DOHH2 (cell line): ENCODE measurements around the gene LYAR.

Source experiments
- H3F3A ChIP-seq: fragments of 200-600 bp; sonication (generic), shearing (Covaris generic); 2 replicates; pipeline ENCODE4 v1.6.0; 2016; ENCODE audit warnings: antibody characterized with exemption, mild to moderate bottlenecking; ENCODE audit not compliant: control insufficient read depth, insufficient read depth
- H3K27ac ChIP-seq: fragments of 200-600 bp; sonication (generic); 2 replicates; pipeline ENCODE4 v1.5.1; 2014; ENCODE audit warnings: low read depth, mild to moderate bottlenecking, low read length, moderate library complexity
- H3K27me3 ChIP-seq: fragments of 200-600 bp; sonication (generic); 2 replicates; pipeline ENCODE4 v1.6.1; 2014; ENCODE audit warnings: mild to moderate bottlenecking, low read length, mixed read lengths; ENCODE audit not compliant: control insufficient read depth
- H3K36me3 ChIP-seq: fragments of 200-600 bp; sonication (generic); 2 replicates; pipeline ENCODE4 v1.6.1; 2014; ENCODE audit warnings: mild to moderate bottlenecking, low read length, moderate library complexity, mixed read lengths; ENCODE audit not compliant: control insufficient read depth
- H3K4me1 ChIP-seq: fragments of 200-600 bp; sonication (generic); 2 replicates; pipeline ENCODE4 v1.6.1; 2014; ENCODE audit warnings: mild to moderate bottlenecking, low read length, mixed read lengths; ENCODE audit not compliant: control insufficient read depth
- H3K4me2 ChIP-seq: fragments of 200-600 bp; sonication (generic); 2 replicates; pipeline ENCODE4 v1.6.0; 2014; ENCODE audit warnings: mild to moderate bottlenecking, low read length, moderate library complexity
- H3K4me3 ChIP-seq: fragments of 200-600 bp; sonication (generic); 2 replicates; pipeline ENCODE4 v1.5.1; 2014; ENCODE audit warnings: mild to moderate bottlenecking, low read length, mixed read lengths
- H3K79me2 ChIP-seq: fragments of 200-600 bp; sonication (generic); 2 replicates; pipeline ENCODE4 v1.6.1; 2014; ENCODE audit warnings: mild to moderate bottlenecking, low read length, mixed read lengths; ENCODE audit not compliant: control insufficient read depth
- H3K9me2 ChIP-seq: fragments of 200-600 bp; sonication (generic); replicated peaks from 2 replicates; pipeline ENCODE4 v1.6.1; 2014; ENCODE audit warnings: mild to moderate bottlenecking, low read length, mixed read lengths; ENCODE audit not compliant: control insufficient read depth
- H3K9me3 ChIP-seq: fragments of 200-600 bp; sonication (generic); 2 replicates; pipeline ENCODE4 v1.6.1; 2014; ENCODE audit warnings: antibody characterized with exemption, low read length, mixed read lengths; ENCODE audit not compliant: control insufficient read depth, insufficient read depth
- H4K20me1 ChIP-seq: fragments of 200-600 bp; sonication (generic); 2 replicates; pipeline ENCODE4 v1.6.0; 2014; ENCODE audit warnings: low read depth, mild to moderate bottlenecking, antibody characterized with exemption, low read length, moderate library complexity; ENCODE audit not compliant: control insufficient read depth, insufficient read depth
- EZH2phosphoT487 ChIP-seq: fragments of 200-600 bp; sonication (generic); IDR thresholded peaks from 2 replicates; pipeline ENCODE4 v1.6.1; 2017; ENCODE audit warnings: borderline replicate concordance, mild to moderate bottlenecking, antibody characterized with exemption, low read length, moderate library complexity, mixed read lengths
- TF ChIP-seq, protein P1 (sequence below): fragments of 200-600 bp; sonication (generic); IDR thresholded peaks from one replicate; pipeline ENCODE4 v1.5.1; 2014; ENCODE audit warnings: antibody characterized with exemption, mild to moderate bottlenecking, low read depth, low read length; ENCODE audit not compliant: poor library complexity, severe bottlenecking

LYAR gene, protein sequence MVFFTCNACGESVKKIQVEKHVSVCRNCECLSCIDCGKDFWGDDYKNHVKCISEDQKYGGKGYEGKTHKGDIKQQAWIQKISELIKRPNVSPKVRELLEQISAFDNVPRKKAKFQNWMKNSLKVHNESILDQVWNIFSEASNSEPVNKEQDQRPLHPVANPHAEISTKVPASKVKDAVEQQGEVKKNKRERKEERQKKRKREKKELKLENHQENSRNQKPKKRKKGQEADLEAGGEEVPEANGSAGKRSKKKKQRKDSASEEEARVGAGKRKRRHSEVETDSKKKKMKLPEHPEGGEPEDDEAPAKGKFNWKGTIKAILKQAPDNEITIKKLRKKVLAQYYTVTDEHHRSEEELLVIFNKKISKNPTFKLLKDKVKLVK

DNA sequence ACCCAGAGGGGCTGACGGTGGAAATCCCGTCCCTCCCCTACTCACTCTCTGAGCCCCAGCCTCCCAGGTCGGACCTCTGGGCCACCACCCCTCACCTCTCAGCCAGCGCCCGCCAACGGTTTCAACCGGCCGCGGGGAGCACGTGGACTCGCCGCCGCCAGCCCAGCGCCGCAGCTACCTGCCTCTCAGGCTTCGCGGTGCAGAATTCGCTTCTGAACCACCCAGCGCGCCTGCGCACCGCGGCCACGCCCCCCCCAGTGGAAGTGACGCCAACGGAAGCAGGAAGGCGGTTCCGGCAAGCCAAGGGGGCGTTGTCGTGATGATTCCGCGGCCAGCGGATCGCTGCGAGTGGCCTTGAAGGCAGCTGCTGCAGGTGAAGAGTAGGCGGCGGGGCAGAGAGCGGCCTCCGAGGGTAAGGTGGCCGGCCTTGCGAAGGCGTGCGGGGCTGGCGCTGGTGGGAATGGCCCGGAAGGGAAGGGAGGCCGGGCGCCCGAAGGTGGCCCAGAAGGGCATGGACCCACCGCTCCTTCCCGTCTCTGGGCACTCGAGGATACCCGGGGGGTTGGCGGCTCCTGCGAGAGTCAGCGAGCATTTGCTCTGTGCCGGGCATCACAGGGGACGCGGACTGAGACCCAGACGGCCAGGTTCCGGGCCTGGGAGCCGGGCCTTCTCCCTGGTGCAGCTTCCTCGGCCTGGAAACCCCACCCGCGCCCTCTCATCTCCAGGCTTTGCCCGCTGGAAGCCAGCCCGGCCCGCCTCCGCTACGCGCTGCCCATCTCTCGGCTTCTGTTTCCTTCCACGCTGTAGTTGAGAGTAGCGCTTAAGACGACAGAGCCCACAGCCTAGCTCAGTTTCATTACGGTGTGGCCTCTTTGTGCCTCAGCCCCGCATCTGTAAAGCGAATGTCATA, at the start of gene LYAR, which contains the start of gene ZBTB49:
Gene LYAR, minus strand, starts transcription at position 214 of the 910 bp plus-strand sequence. CDS start 6,412 bp downstream, outside the sequence.
Gene ZBTB49, plus strand, starts transcription at position 311 of the 910 bp plus-strand sequence. CDS start 9,695 bp downstream, outside the sequence.
- Histone ChIP-seq H3K4me3 (peak within 1 kb of the TSS; percentile 83), H3K27me3 (no peaks in the 10 kb centered on the region), H4K20me1 (peaks cover 5% of the 10 kb centered on the region; the same call in 1 of the 2 replicates), H3K79me2 (peaks cover 89% of the 10 kb centered on the region), H3K9me2 (no peaks in the 10 kb centered on the region), H3K4me1 (peaks cover 26% of the 10 kb centered on the region), H3K36me3 (peaks cover 31% of the 10 kb centered on the region), H3K9me3 (no peaks in the 10 kb centered on the region), H3K4me2 (peak within 1 kb of the TSS; percentile 89), H3F3A (no peaks in the 10 kb centered on the region), H3K27ac (peak within 1 kb of the TSS; percentile 27)
- TF ChIP-seq, protein P1, sequence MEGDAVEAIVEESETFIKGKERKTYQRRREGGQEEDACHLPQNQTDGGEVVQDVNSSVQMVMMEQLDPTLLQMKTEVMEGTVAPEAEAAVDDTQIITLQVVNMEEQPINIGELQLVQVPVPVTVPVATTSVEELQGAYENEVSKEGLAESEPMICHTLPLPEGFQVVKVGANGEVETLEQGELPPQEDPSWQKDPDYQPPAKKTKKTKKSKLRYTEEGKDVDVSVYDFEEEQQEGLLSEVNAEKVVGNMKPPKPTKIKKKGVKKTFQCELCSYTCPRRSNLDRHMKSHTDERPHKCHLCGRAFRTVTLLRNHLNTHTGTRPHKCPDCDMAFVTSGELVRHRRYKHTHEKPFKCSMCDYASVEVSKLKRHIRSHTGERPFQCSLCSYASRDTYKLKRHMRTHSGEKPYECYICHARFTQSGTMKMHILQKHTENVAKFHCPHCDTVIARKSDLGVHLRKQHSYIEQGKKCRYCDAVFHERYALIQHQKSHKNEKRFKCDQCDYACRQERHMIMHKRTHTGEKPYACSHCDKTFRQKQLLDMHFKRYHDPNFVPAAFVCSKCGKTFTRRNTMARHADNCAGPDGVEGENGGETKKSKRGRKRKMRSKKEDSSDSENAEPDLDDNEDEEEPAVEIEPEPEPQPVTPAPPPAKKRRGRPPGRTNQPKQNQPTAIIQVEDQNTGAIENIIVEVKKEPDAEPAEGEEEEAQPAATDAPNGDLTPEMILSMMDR, result no peak
- no peak for TF ChIP-seq EZH2phosphoT487

GRCh38 chr4:4339504-4340085, 49.6 kb upstream of the LYAR start:
- no peak overlapping the region for H3K4me2 ChIP-seq
- no peak for TF ChIP-seq EZH2phosphoT487
- TF ChIP-seq, protein P1, result no peak
- H3K9me2 ChIP-seq, result no peaks in the 10 kb centered on the region
- H3K27ac ChIP-seq, result no peak overlapping the region
- H3F3A ChIP-seq, result 0 out of 2 replicates have a peak, but pooled peaks cover 3% of the 10 kb centered on the region
- H3K4me3 ChIP-seq, result no peak overlapping the region
- no peaks in the 10 kb centered on the region for H4K20me1 ChIP-seq
- H3K27me3 ChIP-seq, result no peaks in the 10 kb centered on the region
- H3K9me3 ChIP-seq, result no peaks in the 10 kb centered on the region
- H3K36me3 ChIP-seq, result no peaks in the 10 kb centered on the region
- H3K4me1 ChIP-seq, result peaks cover 31% of the 10 kb centered on the region
- H3K79me2 ChIP-seq, result no peaks in the 10 kb centered on the region

- Histone ChIP-seq H3K36me3 (no peaks in the 10 kb centered on the region), H4K20me1 (no peaks in the 10 kb centered on the region), H3K4me3 (no peak overlapping the region), H3K4me2 (no peak overlapping the region), H3K9me3 (no peaks in the 10 kb centered on the region), H3F3A (no peaks in the 10 kb centered on the region), H3K9me2 (no peaks in the 10 kb centered on the region), H3K4me1 (peaks cover 20% of the 10 kb centered on the region), H3K27ac (no peak overlapping the region), H3K27me3 (no peaks in the 10 kb centered on the region), H3K79me2 (no peaks in the 10 kb centered on the region)
- TF ChIP-seq EZH2phosphoT487, result no peak
- TF ChIP-seq, protein P1, result no peak
Measured at GRCh38 chr4:4338210-4339001, 48.5 kb upstream of the LYAR start.
